ENCODE measurements around the gene ISOC2.

DNA sequence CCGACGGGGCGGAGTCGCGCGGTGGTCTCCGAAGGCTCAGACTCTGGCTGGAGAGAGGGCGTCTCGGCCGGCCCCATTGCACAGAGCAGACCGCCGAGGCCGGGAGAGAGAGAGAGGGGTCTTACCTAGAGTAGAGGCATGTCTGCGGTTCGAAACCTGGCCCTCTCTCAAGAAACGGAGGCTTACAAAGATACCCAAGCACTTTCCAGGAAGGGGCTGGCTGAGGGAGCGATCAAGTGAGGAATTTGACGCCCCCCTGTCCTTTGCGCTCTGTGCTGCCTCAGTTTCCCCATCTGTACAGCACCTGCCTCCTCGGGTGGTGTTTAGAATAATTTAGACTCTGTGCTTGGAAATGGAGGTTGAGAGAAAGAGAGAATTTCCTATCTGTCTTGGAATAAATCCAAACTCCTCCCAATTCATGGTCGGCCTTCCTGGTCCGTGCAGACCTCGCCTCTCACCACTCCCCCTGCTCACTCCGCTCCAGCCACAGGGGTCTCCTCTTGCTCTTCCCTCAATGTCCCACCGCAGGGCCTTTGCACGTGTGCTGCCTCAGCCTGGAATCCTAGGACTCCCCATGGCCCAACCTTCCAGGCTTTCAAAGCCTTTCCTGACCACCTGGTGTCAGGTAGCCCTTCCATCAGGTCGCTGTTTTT lies 658 bp upstream of the ISOC2 start:
- TF ChIP-seq, protein P1, sequence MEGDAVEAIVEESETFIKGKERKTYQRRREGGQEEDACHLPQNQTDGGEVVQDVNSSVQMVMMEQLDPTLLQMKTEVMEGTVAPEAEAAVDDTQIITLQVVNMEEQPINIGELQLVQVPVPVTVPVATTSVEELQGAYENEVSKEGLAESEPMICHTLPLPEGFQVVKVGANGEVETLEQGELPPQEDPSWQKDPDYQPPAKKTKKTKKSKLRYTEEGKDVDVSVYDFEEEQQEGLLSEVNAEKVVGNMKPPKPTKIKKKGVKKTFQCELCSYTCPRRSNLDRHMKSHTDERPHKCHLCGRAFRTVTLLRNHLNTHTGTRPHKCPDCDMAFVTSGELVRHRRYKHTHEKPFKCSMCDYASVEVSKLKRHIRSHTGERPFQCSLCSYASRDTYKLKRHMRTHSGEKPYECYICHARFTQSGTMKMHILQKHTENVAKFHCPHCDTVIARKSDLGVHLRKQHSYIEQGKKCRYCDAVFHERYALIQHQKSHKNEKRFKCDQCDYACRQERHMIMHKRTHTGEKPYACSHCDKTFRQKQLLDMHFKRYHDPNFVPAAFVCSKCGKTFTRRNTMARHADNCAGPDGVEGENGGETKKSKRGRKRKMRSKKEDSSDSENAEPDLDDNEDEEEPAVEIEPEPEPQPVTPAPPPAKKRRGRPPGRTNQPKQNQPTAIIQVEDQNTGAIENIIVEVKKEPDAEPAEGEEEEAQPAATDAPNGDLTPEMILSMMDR (IDR thresholded peaks at IDR 0.05): no peak
- peak; percentile 31 for TF ChIP-seq POLR2A (IDR thresholded peaks at IDR 0.05)
- no peak for TF ChIP-seq EP300 (IDR thresholded peaks at IDR 0.05)
